ENCODE measurements around the gene CYFIP1. TPM values are rescaled to one million over a fixed set of nuclear protein-coding genes. Genes with fewer than 3 reads are reported as not detected.

CYFIP1 gene
- total RNA-seq, 2 donors from 2014 or later: 134 to 139 TPM

DNA sequence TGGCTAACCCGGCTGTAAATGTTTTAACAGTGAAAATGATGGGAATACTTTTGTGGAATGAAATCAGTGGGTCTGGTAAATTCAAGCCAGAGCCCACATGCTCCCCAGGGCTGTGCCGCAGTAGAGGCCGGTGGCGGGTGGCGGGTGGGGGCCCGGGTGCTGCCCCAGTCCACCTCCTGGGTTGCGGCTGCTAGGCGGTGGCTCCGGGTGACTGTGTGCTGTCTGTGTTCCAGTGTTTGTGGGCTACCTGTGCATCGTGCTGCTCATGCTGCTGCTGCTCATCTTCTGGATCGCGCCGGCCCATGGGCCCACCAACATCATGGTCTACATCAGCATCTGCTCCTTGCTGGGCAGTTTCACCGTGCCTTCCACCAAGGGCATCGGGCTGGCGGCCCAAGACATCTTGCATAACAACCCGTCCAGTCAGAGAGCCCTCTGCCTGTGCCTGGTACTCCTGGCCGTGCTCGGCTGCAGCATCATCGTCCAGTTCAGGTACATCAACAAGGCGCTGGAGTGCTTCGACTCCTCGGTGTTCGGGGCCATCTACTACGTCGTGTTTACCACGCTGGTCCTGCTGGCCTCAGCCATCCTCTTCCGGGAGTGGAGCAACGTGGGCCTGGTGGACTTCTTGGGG lies 156.6 kb downstream of the CYFIP1 start:
- H3K36me3 Mint-ChIP-seq (ENCODE audit: low read depth): peaks cover 56% of the 10 kb centered on the region

DNA sequence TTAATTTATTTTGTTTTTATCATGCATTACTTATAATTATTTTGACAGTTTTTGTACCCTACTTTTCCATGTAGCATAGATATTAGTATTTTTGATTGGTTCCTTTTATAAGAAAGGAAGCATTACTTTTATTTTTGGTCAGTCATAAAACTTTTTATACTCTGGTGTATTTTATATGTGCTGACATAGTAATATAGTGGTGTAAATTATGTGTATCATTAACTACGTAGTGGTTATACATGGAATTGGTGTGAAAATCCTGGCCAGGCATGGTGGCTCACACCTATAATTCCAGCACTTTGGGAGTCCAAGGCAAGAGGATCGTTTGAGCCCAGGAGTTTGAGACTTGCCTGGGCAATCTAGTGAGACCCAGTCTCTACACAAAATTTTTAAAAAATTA lies 160.5 kb downstream of the CYFIP1 start:
- Histone ChIP-seq H3K9me3 (ENCODE audit: control insufficient read depth, low read length) (no peaks in the 10 kb centered on the region), H3K27ac (ENCODE audit: low read depth, low read length) (no peak overlapping the region), H3K27me3 (ENCODE audit: control insufficient read depth, insufficient read depth, low read length, poor library complexity, severe bottlenecking) (no peaks in the 10 kb centered on the region), H3K4me1 (ENCODE audit: control insufficient read depth, insufficient read depth, low read length) (no peaks in the 10 kb centered on the region), H3K36me3 (ENCODE audit: control insufficient read depth, insufficient read depth, low read length) (peaks cover 19% of the 10 kb centered on the region), H3K4me3 (ENCODE audit: low read length) (no peak overlapping the region), H3K9ac (ENCODE audit: extremely low read depth, low read length, poor library complexity, severe bottlenecking) (no peak overlapping the region)
- no peak for DNase-seq
- Mint-ChIP-seq H3K4me1 (no peaks in the 10 kb centered on the region), H3K27ac (no peak overlapping the region), H3K4me3 (no peak overlapping the region), H3K9me3 (no peaks in the 10 kb centered on the region), H3K36me3 (ENCODE audit: low read depth) (peaks cover 50% of the 10 kb centered on the region), H3K27me3 (ENCODE audit: insufficient read depth) (no peaks in the 10 kb centered on the region)
- 93 to 98% methylated on average over 2 of the region's 2 CpGs for whole genome bisulfite sequencing, 2 experiments (ENCODE audit: insufficient coverage in 1 of 2, insufficient read length in 1 of 2)
- TF ChIP-seq, protein P1, sequence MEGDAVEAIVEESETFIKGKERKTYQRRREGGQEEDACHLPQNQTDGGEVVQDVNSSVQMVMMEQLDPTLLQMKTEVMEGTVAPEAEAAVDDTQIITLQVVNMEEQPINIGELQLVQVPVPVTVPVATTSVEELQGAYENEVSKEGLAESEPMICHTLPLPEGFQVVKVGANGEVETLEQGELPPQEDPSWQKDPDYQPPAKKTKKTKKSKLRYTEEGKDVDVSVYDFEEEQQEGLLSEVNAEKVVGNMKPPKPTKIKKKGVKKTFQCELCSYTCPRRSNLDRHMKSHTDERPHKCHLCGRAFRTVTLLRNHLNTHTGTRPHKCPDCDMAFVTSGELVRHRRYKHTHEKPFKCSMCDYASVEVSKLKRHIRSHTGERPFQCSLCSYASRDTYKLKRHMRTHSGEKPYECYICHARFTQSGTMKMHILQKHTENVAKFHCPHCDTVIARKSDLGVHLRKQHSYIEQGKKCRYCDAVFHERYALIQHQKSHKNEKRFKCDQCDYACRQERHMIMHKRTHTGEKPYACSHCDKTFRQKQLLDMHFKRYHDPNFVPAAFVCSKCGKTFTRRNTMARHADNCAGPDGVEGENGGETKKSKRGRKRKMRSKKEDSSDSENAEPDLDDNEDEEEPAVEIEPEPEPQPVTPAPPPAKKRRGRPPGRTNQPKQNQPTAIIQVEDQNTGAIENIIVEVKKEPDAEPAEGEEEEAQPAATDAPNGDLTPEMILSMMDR (conservative IDR thresholded peaks at IDR 0.05): no peak

More for the DNA sequence above, 156.6 kb downstream of the CYFIP1 start:
- Histone ChIP-seq H3K4me1 (ENCODE audit: control insufficient read depth, insufficient read depth, low read length) (no peaks in the 10 kb centered on the region), H3K36me3 (ENCODE audit: control insufficient read depth, insufficient read depth, low read length) (peaks cover 29% of the 10 kb centered on the region), H3K27me3 (ENCODE audit: control insufficient read depth, insufficient read depth, low read length, poor library complexity, severe bottlenecking) (no peaks in the 10 kb centered on the region), H3K4me3 (ENCODE audit: low read length) (no peak overlapping the region), H3K9ac (ENCODE audit: extremely low read depth, low read length, poor library complexity, severe bottlenecking) (no peak overlapping the region), H3K9me3 (ENCODE audit: control insufficient read depth, low read length) (no peaks in the 10 kb centered on the region), H3K27ac (ENCODE audit: low read depth, low read length) (no peak overlapping the region)
- Mint-ChIP-seq H3K9me3 (no peaks in the 10 kb centered on the region), H3K4me1 (peaks cover 2% of the 10 kb centered on the region), H3K27me3 (ENCODE audit: insufficient read depth) (no peaks in the 10 kb centered on the region), H3K4me3 (no peak overlapping the region), H3K27ac (no peak overlapping the region)
- 93 to 97% methylated on average over 22 to 29 of the region's 29 CpGs for WGBS, 2 experiments (ENCODE audit: insufficient coverage in 1 of 2, insufficient read length in 1 of 2)
- TF ChIP-seq, protein P1 (conservative IDR thresholded peaks at IDR 0.05): no peak
- no peak for DNase-seq

Other genes with a start within 250 kb of the CYFIP1 start
- 10 to 100 TPM; 18.5 to 18.7 TPM for gene NIPA1, start 193.7 kb downstream of the CYFIP1 start, total RNA-seq
- gene NIPA2, start 141.7 kb downstream of the CYFIP1 start, total RNA-seq: 10 to 100 TPM; 57.0 to 58.3 TPM
- 10 to 100 TPM; 23.0 to 24.7 TPM for gene TUBGCP5, start 59.2 kb upstream of the CYFIP1 start, total RNA-seq
- not detected for gene GOLGA6L1, start 156.5 kb upstream of the CYFIP1 start, total RNA-seq